GM13977 (cell line): ENCODE data around the gene OR6Y1.
A peak's percentile ranks its signal among the peaks of the same experiment; 100 is the strongest.

ENCODE experiments used
- DNase-seq: peaks from one replicate; pipeline ENCODE4 v3.0.0; 2012; ENCODE audit warnings: low spot score
- in situ Hi-C: fragments of 300-500 bp; cut with MboI; formaldehyde crosslinking; loops from one replicate; pipeline ENCODE4 v1.12.0; 2022; ENCODE audit warnings: low sequenced_read_pairs, low pct_unique_long_range_greater_than_20kb, mixed read lengths, inconsistent platforms; ENCODE audit not compliant: unreplicated experiment
- TF ChIP-seq, protein P1 (sequence below): IDR thresholded peaks from 2 replicates; pipeline ENCODE4 v1.5.1; 2012; ENCODE audit warnings: mild to moderate bottlenecking, control low read depth; ENCODE audit not compliant: insufficient read depth; ENCODE audit errors: extremely low read depth, missing control alignments

The OR6Y1 gene

DNA sequence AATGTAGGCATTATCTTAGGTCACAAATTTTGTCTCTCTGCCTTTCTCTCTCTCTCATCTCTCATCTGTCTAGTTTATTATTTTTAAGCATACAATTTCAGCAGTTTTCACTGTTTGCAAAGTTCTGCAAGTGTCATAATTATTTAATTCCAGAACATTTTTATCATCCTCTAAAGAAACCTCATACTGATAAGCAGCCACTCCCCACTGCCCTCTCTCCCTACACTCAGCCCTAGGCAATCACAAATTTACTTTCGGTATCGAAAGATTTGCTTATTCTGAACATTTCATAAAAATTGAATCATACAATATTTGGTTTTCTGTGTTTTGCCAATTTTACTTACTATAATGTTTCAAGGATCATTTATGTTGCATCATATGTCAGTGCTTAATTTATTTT lies 16.6 kb downstream of the OR6Y1 start:
- DNase-seq: no peak
- in situ Hi-C loops: no loop called here
- TF ChIP-seq, protein P1, sequence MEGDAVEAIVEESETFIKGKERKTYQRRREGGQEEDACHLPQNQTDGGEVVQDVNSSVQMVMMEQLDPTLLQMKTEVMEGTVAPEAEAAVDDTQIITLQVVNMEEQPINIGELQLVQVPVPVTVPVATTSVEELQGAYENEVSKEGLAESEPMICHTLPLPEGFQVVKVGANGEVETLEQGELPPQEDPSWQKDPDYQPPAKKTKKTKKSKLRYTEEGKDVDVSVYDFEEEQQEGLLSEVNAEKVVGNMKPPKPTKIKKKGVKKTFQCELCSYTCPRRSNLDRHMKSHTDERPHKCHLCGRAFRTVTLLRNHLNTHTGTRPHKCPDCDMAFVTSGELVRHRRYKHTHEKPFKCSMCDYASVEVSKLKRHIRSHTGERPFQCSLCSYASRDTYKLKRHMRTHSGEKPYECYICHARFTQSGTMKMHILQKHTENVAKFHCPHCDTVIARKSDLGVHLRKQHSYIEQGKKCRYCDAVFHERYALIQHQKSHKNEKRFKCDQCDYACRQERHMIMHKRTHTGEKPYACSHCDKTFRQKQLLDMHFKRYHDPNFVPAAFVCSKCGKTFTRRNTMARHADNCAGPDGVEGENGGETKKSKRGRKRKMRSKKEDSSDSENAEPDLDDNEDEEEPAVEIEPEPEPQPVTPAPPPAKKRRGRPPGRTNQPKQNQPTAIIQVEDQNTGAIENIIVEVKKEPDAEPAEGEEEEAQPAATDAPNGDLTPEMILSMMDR: no peak

DNA sequence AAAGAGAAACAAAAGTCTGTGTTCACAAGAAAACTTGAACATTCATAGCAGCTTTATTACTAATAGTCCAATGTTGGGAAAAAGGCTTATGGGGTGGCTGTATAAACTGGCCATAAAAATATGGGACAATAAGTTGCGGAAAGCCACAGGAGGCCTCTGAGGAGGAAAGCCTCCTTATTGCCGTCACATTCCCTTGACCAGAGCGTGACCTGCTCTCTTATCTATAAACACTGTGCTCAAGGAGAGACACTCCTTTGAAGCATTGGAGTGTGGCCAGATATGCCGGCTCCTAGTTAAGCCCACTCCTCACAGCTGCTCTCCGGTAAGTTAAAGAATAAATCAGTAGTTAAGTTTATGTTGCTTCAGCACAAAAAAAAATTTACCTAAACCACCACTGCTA lies 19.7 kb downstream of the OR6Y1 start:
- TF ChIP-seq, protein P1: no peak
- in situ Hi-C loops: no loop called here
- no peak for DNase-seq

DNA sequence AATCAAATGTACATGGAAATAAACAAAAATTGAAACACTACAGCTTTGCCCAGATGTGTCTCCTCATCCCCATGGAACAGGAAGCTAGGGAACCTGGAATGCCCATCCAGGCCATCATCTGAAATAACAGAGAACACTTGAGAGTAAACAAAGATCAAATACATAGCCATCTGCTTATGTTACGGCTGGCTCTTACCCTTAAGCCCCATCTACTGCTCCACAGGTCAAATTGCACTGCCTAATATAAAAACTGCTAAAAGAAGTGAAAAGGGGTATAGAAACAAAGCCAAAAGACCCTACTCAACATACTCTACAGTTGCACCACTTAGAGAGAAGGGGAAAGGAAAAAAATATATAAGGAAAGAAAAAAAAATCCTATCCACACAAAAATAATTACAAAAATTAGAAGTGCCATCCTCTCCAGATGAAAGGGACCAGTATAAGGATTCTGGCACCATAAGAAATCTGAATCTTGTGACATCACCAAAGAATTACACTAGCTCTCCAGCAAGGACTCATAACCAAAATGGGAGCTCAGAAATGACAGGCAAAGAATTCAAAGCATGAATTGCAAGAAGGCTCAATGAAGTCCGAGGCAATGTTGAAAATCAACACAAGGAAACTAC lies 26.9 kb downstream of the OR6Y1 start:
- no peak for DNase-seq
- TF ChIP-seq, protein P1: peak; percentile 32
- in situ Hi-C loops: no loop called here

DNA sequence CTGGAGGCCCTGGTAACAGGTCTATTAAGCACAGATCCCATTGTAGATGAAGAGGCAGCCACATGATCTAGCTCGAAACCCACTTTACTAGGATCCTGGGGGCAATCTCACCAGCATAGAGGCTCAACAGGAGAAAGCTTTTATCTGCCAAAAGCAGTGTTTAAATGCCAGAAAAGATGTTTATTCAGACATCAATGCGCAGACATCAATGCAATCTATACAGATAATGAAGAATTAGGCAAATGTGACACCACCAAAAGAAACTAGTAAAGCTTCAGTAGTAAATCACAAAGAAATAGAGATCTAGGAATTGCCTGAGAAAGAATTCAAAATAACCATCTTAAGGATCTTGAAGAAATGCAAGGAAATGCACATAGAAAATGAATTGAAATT lies 32.5 kb downstream of the OR6Y1 start:
- in situ Hi-C loops: loop anchor here (25.0 kb wide), 2 partner anchors 466 to 566 kb away; partner anchors contain the start of gene AIM2
- TF ChIP-seq, protein P1: no peak
- no peak for DNase-seq

DNA sequence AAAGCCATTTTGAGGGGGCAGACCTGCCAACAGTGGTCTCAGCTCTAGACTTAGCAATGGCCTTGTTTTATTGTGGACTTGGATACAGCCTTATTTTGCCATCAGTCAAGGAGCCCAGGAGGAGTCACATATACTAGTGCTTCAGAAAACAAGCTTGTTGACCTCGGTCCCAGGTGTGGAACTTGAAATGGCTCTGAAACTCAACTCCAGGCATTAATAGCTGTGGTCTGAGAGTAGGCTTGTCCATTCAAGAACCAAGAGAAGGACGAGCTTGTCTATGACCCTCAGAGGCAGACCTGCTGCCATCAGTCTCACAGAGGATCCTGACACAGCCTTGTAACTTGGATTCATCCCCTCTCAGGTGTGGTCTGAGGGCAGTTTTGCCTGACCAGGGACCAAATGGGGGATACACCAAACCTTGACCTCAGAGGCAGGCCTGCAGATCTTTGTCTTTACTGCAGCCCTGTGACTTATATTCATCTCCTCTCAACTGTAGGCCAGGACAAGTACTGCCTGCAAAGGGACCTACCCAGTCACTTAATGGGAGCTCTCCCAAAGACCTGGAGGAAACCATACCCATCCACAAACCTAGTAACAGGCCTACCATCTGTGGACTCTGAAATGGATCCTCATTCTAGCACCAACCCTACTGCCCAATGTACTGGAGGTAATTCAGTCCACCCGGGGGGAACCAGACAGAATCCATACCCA lies 33.1 kb downstream of the OR6Y1 start:
- DNase-seq: no peak
- in situ Hi-C loops: loop anchor here (25.0 kb wide), 2 partner anchors 466 to 566 kb away; partner anchors contain the start of gene AIM2
- TF ChIP-seq, protein P1: no peak

DNA sequence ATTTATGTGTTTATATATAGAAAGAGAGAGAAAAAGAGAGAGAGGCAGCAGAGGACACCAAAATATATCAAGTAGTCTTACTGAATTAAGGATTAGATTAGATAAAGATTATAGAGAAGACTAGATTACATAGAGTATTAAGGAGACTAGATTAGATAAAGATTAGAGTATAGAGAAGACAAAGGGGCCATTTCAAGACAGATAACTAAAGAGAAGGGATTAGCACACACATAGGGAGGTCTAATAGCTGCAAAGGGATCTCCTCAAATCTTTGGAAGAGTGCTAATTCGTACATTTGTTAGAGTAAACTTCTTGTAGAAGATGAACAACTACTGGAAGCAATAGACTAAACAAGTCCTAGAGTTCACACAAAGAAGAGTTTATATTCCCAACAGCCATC lies 34.2 kb downstream of the OR6Y1 start:
- TF ChIP-seq, protein P1: no peak
- in situ Hi-C loops: loop anchor here (25.0 kb wide), 2 partner anchors 467 to 567 kb away; partner anchors contain the start of gene AIM2
- no peak for DNase-seq
